WTC11 (cell line): Measurements from ENCODE around the gene RNF169. TPM values are rescaled to one million over a fixed set of nuclear protein-coding genes. Genes with fewer than 3 reads are reported as not detected.

Experiments
- ATAC-seq: fragments of 200-7000 bp; cut with Tn5 transposase; 2 replicates; pipeline ENCODE4 v1.10.0; 2021; ENCODE audit warnings: mild to moderate bottlenecking, moderate library complexity
- CTCF ChIA-PET: fragments of 300-600 bp; sonication (Branson Sonifier 250); formaldehyde crosslinking; loops from one replicate; lab custom pipeline; 2021; ENCODE audit warnings: antibody characterized with exemption; lab: Charles Lee
- POLR2A ChIA-PET: fragments of 350-600 bp; sonication (Branson Sonifier 250); formaldehyde crosslinking; loops from one replicate; lab custom pipeline; 2021; ENCODE audit warnings: antibody characterized with exemption; lab: Charles Lee
- DNase-seq: peaks from one replicate; pipeline ENCODE4 v3.0.0; 2021; ENCODE audit warnings: low spot score
- H3K27ac Mint-ChIP-seq: 2 replicates; pipeline ENCODE4 v1.8.0; 2021; ENCODE audit warnings: mixed read lengths
- H3K27me3 Mint-ChIP-seq: 2 replicates; pipeline ENCODE4 v1.8.0; 2021; ENCODE audit warnings: low read depth, mild to moderate bottlenecking, moderate library complexity, mixed read lengths
- H3K36me3 Mint-ChIP-seq: 2 replicates; pipeline ENCODE4 v1.8.0; 2021; ENCODE audit warnings: mixed read lengths
- H3K4me1 Mint-ChIP-seq: 2 replicates; pipeline ENCODE4 v1.8.0; 2022; ENCODE audit warnings: mixed read lengths
- H3K4me3 Mint-ChIP-seq: 2 replicates; pipeline ENCODE4 v1.8.0; 2021; ENCODE audit warnings: mild to moderate bottlenecking, moderate library complexity, mixed read lengths
- H3K9me3 Mint-ChIP-seq: 2 replicates; pipeline ENCODE4 v1.8.0; 2021; ENCODE audit warnings: mixed read lengths
- CBFB ChIP-seq: sonication (generic); formaldehyde crosslinking; IDR thresholded peaks from 2 replicates; pipeline ENCODE4 v1.8.1; 2022; ENCODE audit warnings: mild to moderate bottlenecking, low read depth, missing genetic modification reagents
- E2F4 ChIP-seq: sonication (generic); formaldehyde crosslinking; IDR thresholded peaks from 2 replicates; pipeline ENCODE4 v1.8.1; 2022; ENCODE audit warnings: low read depth, mild to moderate bottlenecking, moderate library complexity, missing genetic modification reagents, borderline replicate concordance
- FOXK1 ChIP-seq: sonication (generic); formaldehyde crosslinking; IDR thresholded peaks from 2 replicates; pipeline ENCODE4 v1.8.0; 2022; ENCODE audit warnings: mild to moderate bottlenecking, moderate library complexity, missing genetic modification reagents
- HMGXB4 ChIP-seq: sonication (generic); formaldehyde crosslinking; IDR thresholded peaks from 2 replicates; pipeline ENCODE4 v1.8.1; 2023; ENCODE audit warnings: mild to moderate bottlenecking, moderate library complexity, missing genetic modification reagents
- IRF2 ChIP-seq: sonication (generic); formaldehyde crosslinking; IDR thresholded peaks from 2 replicates; pipeline ENCODE4 v1.8.0; 2022; ENCODE audit warnings: low read depth, missing genetic modification reagents, borderline replicate concordance
- KAT7 ChIP-seq: sonication (generic); formaldehyde crosslinking; IDR thresholded peaks from 2 replicates; pipeline ENCODE4 v1.8.1; 2023; ENCODE audit warnings: missing genetic modification reagents, mild to moderate bottlenecking, borderline replicate concordance
- NFE2L1 ChIP-seq: sonication (generic); formaldehyde crosslinking; IDR thresholded peaks from 2 replicates; pipeline ENCODE4 v1.8.1; 2023; ENCODE audit warnings: missing genetic modification reagents
- NFYB ChIP-seq: sonication (generic); formaldehyde crosslinking; conservative IDR thresholded peaks from 2 replicates; pipeline ENCODE4 v1.8.0; 2022; ENCODE audit warnings: low read depth, missing genetic modification reagents
- NR3C1 ChIP-seq: sonication (generic); formaldehyde crosslinking; conservative IDR thresholded peaks from 2 replicates; pipeline ENCODE4 v1.8.1; 2023; ENCODE audit warnings: low read depth, mild to moderate bottlenecking, missing genetic modification reagents
- OVOL2 ChIP-seq: fragments of 250-450 bp; sonication (Bioruptor Pico); IDR thresholded peaks from 2 replicates; pipeline ENCODE4 v1.9.0; 2021; ENCODE audit warnings: mild to moderate bottlenecking, borderline replicate concordance
- RORB ChIP-seq: fragments of 250-450 bp; sonication (Bioruptor Pico); IDR thresholded peaks from 2 replicates; pipeline ENCODE4 v1.9.0; 2021; ENCODE audit warnings: mild to moderate bottlenecking
- ZNF138 ChIP-seq: sonication (generic); formaldehyde crosslinking; conservative IDR thresholded peaks from 2 replicates; pipeline ENCODE4 v1.8.1; 2022; ENCODE audit warnings: mild to moderate bottlenecking, moderate library complexity, missing genetic modification reagents
- ZNF232 ChIP-seq: sonication (generic); formaldehyde crosslinking; IDR thresholded peaks from 2 replicates; pipeline ENCODE4 v1.8.0; 2022; ENCODE audit warnings: mild to moderate bottlenecking, missing genetic modification reagents
- ZNF281 ChIP-seq: sonication (generic); formaldehyde crosslinking; IDR thresholded peaks from 2 replicates; pipeline ENCODE4 v1.8.0; 2023; ENCODE audit warnings: mild to moderate bottlenecking, missing genetic modification reagents
- ZNF317 ChIP-seq: sonication (generic); formaldehyde crosslinking; IDR thresholded peaks from 2 replicates; pipeline ENCODE4 v1.8.1; 2023; ENCODE audit warnings: low read depth, mild to moderate bottlenecking, moderate library complexity, missing genetic modification reagents, borderline replicate concordance
- total RNA-seq: library from RNA; stranded (reverse); gene quantifications from 3 replicates; pipeline ENCODE4 v1.2.3, GENCODE V29; 2021
- TF ChIP-seq, protein P1 (sequence below): fragments of 250-450 bp; sonication (Bioruptor Pico); IDR thresholded peaks from 2 replicates; pipeline ENCODE4 v1.9.0; 2021; ENCODE audit warnings: moderate library complexity, mild to moderate bottlenecking, inconsistent platforms, borderline replicate concordance
- TF ChIP-seq, protein P2 (sequence below): sonication (generic); formaldehyde crosslinking; IDR thresholded peaks from 2 replicates; pipeline ENCODE4 v1.8.1; 2023; ENCODE audit warnings: mild to moderate bottlenecking, missing genetic modification reagents, moderate library complexity
- TF ChIP-seq, protein P3 (sequence below): sonication (generic); formaldehyde crosslinking; IDR thresholded peaks from 2 replicates; pipeline ENCODE4 v1.8.1; 2023; ENCODE audit warnings: mild to moderate bottlenecking, missing genetic modification reagents

RNF169 gene
- total RNA-seq, 1 experiment from 2014 or later = 13.6 TPM

GRCh38 chr11:74819400-74819799 lies 70.8 kb downstream of the RNF169 start (continued):
- TF ChIP-seq E2F4 (CRISPR knock-in tag) (no peak), KAT7 (no peak), RORB (CRISPR knock-in tag) (no peak), ZNF232 (CRISPR knock-in tag) (no peak)
- TF ChIP-seq, protein P1, sequence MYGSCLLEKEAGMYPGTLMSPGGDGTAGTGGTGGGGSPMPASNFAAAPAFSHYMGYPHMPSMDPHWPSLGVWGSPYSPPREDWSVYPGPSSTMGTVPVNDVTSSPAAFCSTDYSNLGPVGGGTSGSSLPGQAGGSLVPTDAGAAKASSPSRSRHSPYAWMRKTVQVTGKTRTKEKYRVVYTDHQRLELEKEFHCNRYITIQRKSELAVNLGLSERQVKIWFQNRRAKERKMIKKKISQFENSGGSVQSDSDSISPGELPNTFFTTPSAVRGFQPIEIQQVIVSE (CRISPR knock-in tag) = no peak

GRCh38 chr11:74820763-74821162 lies 72.1 kb downstream of the RNF169 start:
- ChIA-PET POLR2A (no interaction called here), CTCF (no interaction called here)
- H3K27me3 Mint-ChIP-seq = no peaks in the 10 kb centered on the region
- peaks cover 24% of the 10 kb centered on the region for H3K9me3 Mint-ChIP-seq
- no peaks in the 10 kb centered on the region for H3K4me1 Mint-ChIP-seq
- DNase-seq = no peak
- peaks cover 31% of the 10 kb centered on the region for H3K36me3 Mint-ChIP-seq
- H3K4me3 Mint-ChIP-seq = no peak overlapping the region
- no peak overlapping the region for H3K27ac Mint-ChIP-seq
- TF ChIP-seq NFE2L1 (CRISPR knock-in tag) (no peak), ZNF317 (CRISPR knock-in tag) (no peak), NR3C1 (CRISPR knock-in tag) (no peak), FOXK1 (CRISPR knock-in tag) (no peak)
- TF ChIP-seq, protein P2, sequence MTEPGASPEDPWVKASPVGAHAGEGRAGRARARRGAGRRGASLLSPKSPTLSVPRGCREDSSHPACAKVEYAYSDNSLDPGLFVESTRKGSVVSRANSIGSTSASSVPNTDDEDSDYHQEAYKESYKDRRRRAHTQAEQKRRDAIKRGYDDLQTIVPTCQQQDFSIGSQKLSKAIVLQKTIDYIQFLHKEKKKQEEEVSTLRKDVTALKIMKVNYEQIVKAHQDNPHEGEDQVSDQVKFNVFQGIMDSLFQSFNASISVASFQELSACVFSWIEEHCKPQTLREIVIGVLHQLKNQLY (CRISPR knock-in tag) = no peak
- ATAC-seq = no peak

DNA sequence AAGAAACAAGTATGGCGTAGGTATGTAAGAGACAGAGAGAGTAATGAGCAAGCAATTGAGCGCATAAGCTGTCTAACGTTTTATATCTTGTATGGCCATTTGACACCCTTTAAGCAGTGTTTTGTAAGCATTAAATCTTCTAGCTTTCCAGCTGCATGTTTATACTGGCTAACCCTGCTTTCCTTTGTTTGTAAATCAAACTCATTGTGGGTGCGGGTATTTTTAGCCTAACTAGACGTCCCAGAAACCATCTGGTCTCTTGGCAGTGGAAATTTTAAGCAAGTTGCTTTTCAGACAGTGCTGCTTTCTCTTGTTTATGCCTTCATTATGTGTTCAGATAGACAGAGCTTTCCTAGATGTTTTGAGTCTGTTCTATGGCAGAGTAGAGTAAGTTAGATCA lies 73.5 kb downstream of the RNF169 start:
- ATAC-seq (no peak), DNase-seq (no peak)
- Mint-ChIP-seq H3K4me3 (no peak overlapping the region), H3K4me1 (no peaks in the 10 kb centered on the region), H3K36me3 (peaks cover 45% of the 10 kb centered on the region), H3K9me3 (peaks cover 38% of the 10 kb centered on the region), H3K27me3 (no peaks in the 10 kb centered on the region), H3K27ac (no peak overlapping the region)
- CTCF ChIA-PET = no interaction called here
- no peak for TF ChIP-seq ZNF138 (CRISPR knock-in tag)
- TF ChIP-seq CBFB (CRISPR knock-in tag) = no peak
- TF ChIP-seq IRF2 (CRISPR knock-in tag) = no peak
- TF ChIP-seq NFYB (CRISPR knock-in tag) = no peak
- TF ChIP-seq OVOL2 = no peak
- TF ChIP-seq, protein P3, sequence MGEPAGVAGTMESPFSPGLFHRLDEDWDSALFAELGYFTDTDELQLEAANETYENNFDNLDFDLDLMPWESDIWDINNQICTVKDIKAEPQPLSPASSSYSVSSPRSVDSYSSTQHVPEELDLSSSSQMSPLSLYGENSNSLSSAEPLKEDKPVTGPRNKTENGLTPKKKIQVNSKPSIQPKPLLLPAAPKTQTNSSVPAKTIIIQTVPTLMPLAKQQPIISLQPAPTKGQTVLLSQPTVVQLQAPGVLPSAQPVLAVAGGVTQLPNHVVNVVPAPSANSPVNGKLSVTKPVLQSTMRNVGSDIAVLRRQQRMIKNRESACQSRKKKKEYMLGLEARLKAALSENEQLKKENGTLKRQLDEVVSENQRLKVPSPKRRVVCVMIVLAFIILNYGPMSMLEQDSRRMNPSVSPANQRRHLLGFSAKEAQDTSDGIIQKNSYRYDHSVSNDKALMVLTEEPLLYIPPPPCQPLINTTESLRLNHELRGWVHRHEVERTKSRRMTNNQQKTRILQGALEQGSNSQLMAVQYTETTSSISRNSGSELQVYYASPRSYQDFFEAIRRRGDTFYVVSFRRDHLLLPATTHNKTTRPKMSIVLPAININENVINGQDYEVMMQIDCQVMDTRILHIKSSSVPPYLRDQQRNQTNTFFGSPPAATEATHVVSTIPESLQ = no peak
- TF ChIP-seq HMGXB4 (CRISPR knock-in tag) = no peak
- TF ChIP-seq ZNF281 (CRISPR knock-in tag) = no peak
- POLR2A ChIA-PET = no interaction called here
